IPS-18a (cell line): Measurements from ENCODE around the gene FMN2.
"Not testable (repeated sequence)": the region's sequence is repeated elsewhere in the genome, so short reads cannot be mapped to it uniquely, and the experiment has no call there.

Source experiments
- H3K27ac ChIP-seq: one replicate; pipeline ENCODE4 v1.5.1; 2013; ENCODE audit warnings: low read length
- H3K27me3 ChIP-seq: one replicate; pipeline ENCODE4 v1.6.1; 2013; ENCODE audit warnings: mild to moderate bottlenecking, low read length; ENCODE audit not compliant: control insufficient read depth, insufficient read depth
- H3K36me3 ChIP-seq: one replicate; pipeline ENCODE4 v1.6.1; 2013; ENCODE audit warnings: low read depth, low read length; ENCODE audit not compliant: control insufficient read depth
- H3K4me1 ChIP-seq: one replicate; pipeline ENCODE4 v1.6.1; 2013; ENCODE audit warnings: low read depth, low read length; ENCODE audit not compliant: control insufficient read depth
- H3K4me3 ChIP-seq: one replicate; pipeline ENCODE4 v1.5.1; 2013; ENCODE audit warnings: low read length
- H3K9ac ChIP-seq: one replicate; pipeline ENCODE4 v1.6.1; 2013; ENCODE audit warnings: mild to moderate bottlenecking, low read length, moderate library complexity
- H3K9me3 ChIP-seq: one replicate; pipeline ENCODE4 v1.6.1; 2013; ENCODE audit warnings: low read depth, low read length; ENCODE audit not compliant: control insufficient read depth

Gene FMN2

DNA sequence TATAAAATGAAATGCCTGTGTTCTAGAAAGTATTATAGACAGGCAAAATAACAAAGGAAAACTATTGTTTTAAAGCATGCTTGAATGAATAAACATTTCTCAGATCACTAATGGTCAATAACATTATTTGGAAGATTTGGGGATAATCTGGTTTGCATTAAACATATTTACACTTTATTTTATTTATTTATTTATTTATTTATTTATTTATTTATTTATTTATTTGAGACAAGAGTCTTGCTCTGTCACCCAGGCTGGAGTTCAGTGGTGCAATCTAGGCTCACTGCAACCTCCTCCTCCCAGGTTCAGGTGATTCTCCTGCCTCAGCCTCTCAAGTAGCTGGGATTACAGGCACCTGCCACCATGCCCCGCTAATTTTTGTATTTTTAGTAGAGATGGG, 236.7 kb downstream of the FMN2 start:
- H3K36me3 ChIP-seq, H3K27me3 ChIP-seq, H3K9ac ChIP-seq, H3K27ac ChIP-seq, H3K4me1 ChIP-seq, H3K9me3 ChIP-seq, H3K4me3 ChIP-seq: not testable (repeated sequence)

DNA sequence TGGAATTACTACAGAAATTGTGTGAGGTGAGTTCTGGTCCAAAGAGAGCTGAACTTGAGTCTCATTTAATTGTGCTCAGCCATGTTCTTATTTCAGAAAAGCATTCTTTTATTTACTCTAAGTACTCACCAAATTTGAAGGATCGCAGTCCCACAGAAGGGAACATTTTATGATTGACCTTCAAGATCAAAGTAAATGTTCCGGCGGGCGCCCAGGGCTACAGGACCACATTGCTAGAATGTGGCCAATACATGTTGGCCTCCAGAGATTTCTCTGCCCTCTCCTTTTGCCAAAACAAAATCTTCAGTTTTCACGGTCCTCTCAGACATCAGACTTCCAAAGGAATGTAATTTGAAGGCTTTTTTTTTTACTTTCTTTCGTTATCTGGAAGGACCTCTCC, 237.8 kb downstream of the FMN2 start:
- H3K4me3 ChIP-seq = no peak overlapping the region
- no peaks in the 10 kb centered on the region for H3K9me3 ChIP-seq
- H3K4me1 ChIP-seq = peaks cover 3% of the 10 kb centered on the region
- H3K27ac ChIP-seq = no peak overlapping the region
- no peaks in the 10 kb centered on the region for H3K27me3 ChIP-seq
- H3K9ac ChIP-seq = no peak overlapping the region
- no peaks in the 10 kb centered on the region for H3K36me3 ChIP-seq

DNA sequence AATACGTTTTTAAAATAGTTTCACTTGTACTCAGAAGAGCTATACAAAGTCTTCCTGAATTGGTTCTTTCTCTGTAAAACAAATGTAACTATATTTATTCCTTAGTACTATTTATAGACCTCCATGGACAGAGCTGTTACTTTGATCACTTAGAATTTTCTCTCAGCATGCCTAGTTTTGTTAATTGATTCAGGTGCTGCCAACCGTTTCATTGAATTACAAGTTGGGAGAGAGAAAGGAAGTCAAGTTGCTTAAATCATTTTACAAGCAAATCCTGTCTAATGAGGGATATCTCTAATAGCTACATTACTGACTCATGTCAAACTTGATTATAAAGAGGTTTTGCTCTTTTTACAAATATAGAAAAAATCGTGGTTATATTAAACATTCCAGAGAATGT, 241.0 kb downstream of the FMN2 start:
- Histone ChIP-seq H3K9me3 (no peaks in the 10 kb centered on the region), H3K4me3 (no peak overlapping the region), H3K27ac (no peak overlapping the region), H3K36me3 (no peaks in the 10 kb centered on the region), H3K4me1 (peaks cover 3% of the 10 kb centered on the region), H3K9ac (no peak overlapping the region), H3K27me3 (no peaks in the 10 kb centered on the region)

DNA sequence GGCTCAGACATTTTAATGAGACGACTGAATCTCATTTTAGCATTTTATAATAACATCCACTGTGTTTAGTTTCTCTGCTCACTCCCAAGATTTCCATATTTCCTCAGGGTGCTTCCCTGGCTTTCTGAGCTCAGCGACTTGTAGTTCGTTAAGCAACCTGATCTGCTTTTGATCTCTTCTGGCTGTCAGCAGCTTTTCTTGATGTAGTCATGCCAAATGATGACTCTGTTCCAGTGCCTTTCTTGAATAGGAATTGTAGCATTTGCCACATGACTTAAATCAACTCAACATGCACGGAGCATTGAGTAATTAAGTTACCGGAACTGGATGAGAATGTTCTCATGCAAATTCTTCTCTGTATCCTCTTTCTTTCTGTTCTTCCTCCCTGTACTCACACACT, 246.1 kb downstream of the FMN2 start:
- H3K4me1 ChIP-seq = peaks cover 2% of the 10 kb centered on the region
- H3K27ac ChIP-seq = no peak overlapping the region
- no peaks in the 10 kb centered on the region for H3K9me3 ChIP-seq
- no peak overlapping the region for H3K4me3 ChIP-seq
- no peaks in the 10 kb centered on the region for H3K36me3 ChIP-seq
- H3K9ac ChIP-seq = no peak overlapping the region
- H3K27me3 ChIP-seq = no peaks in the 10 kb centered on the region

DNA sequence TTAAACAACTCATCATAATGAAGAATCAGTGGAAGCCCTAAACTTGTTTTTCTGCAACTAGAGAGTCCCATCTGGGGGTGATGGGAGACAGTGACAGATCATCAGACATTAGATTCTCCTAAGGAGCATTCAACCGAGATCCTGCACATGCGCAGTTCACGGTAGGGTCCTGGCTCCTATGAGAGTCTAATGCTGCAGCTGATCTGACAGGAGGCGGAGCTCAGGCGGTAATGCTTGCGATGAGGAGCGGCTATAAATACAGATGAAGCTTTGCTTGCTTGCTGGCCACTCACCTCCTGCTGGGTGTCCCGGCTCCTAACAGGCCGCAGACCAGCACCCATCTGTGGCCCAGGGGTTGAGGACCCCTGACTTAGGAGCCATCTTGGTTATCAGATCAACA, 247.2 kb downstream of the FMN2 start:
- Histone ChIP-seq H3K4me1 (no peaks in the 10 kb centered on the region), H3K27me3 (no peaks in the 10 kb centered on the region), H3K4me3 (no peak overlapping the region), H3K9ac (no peak overlapping the region), H3K36me3 (no peaks in the 10 kb centered on the region), H3K27ac (no peak overlapping the region), H3K9me3 (no peaks in the 10 kb centered on the region)

DNA sequence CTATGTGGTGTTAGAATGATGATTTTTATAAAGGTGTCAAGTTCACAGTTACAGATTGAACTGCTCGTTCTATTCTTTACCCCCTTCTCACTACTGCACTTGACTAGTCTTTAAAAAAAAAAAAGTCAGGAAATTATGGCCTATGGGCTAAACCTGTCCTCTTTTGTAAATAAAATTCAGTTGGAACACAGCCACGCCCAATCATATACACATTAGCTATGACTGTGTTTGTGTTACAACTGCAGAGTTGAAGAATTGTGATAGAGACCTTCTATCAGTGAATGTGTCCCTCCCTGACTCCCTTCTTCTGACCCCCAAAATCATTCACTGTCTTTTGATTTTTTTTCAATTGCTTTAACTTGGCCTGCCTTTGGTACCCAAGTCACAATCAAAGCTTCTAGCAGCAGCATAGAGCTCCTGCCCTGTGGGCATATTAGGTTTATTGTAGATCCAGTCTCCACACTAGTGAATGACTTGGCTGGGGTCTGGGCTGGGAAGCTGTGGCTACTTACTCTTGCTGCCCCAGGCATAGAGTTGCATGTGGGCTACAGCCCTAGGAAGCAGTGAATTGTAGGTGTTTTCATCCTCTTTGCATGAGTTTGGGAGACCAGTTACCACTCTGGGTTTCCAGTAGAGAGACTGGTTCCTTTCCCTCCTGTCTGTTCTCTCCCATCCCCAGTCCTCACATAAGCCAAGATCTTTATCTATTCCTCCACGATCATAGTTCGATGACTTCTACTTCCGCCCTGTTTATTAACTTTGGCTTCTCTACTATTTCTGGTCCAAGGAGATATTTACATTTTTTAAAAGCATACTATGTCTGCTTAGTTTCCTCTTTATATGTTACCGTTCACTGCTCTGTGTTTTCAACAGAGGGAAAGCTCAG, 249.9 kb downstream of the FMN2 start:
- H3K9me3 ChIP-seq = no peaks in the 10 kb centered on the region
- no peaks in the 10 kb centered on the region for H3K36me3 ChIP-seq
- H3K27me3 ChIP-seq = no peaks in the 10 kb centered on the region
- no peaks in the 10 kb centered on the region for H3K4me1 ChIP-seq
- H3K4me3 ChIP-seq = no peak overlapping the region
- H3K9ac ChIP-seq = no peak overlapping the region
- no peak overlapping the region for H3K27ac ChIP-seq

DNA sequence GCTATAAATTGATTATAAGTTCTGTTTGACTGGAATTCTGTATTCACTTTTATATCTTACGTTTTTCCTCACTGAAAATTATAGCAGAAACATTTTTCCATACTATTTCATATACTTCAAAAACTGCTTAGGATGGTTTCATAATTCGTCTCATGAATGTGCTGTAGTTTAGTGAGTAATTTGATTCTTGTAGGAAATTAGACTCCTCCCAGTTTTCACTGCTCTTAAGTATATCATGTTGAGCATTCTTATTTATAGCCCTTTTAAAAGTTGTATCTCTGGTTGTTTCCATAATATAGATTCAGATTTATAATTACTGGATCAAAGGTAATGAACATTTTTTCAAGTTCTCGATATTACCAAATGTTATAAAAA, 250.6 kb downstream of the FMN2 start:
- H3K9ac ChIP-seq = no peak overlapping the region
- H3K36me3 ChIP-seq = no peaks in the 10 kb centered on the region
- no peaks in the 10 kb centered on the region for H3K4me1 ChIP-seq
- no peaks in the 10 kb centered on the region for H3K9me3 ChIP-seq
- H3K4me3 ChIP-seq = no peak overlapping the region
- no peak overlapping the region for H3K27ac ChIP-seq
- H3K27me3 ChIP-seq = no peaks in the 10 kb centered on the region

DNA sequence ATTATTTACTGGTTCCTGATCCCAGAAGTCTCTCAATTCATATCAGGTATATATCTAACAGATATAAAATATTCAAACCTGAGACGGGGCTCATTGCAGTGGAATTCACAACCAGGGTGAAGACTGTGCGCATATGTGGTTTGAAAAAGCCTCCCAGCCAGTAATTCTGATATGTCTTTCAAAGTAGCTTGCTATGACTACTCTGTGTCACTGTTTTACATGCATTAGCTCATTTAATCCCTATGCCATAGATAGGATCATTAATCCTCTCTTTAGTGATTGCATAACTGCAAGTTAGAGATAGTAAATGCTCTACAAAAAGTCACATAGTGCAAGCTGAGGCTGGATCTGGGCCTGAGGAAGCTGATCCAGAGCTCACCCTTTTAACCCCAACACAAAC, 251.4 kb downstream of the FMN2 start:
- Histone ChIP-seq H3K27me3 (no peaks in the 10 kb centered on the region), H3K4me1 (no peaks in the 10 kb centered on the region), H3K27ac (no peak overlapping the region), H3K9ac (no peak overlapping the region), H3K36me3 (no peaks in the 10 kb centered on the region), H3K9me3 (no peaks in the 10 kb centered on the region), H3K4me3 (no peak overlapping the region)

DNA sequence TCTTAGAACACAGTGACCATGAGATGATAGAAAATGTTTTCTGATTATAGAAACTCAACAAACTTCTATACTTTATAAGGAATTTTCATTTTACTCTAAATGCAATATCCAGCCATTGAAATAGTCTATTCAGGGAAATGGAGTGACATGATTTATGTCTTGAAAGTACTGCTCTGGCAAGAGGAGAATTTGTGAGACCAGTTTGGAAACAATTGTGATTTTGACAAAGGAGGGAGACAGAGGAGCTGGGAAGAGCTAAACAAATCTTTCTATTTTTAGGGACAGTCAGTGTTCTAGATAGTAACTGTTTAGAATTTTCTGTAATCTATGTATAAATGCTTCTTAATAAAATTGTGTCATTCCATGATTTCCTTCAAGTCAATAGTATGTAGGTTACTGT, 252.3 kb downstream of the FMN2 start:
- H3K4me1 ChIP-seq = no peaks in the 10 kb centered on the region
- H3K27ac ChIP-seq = no peak overlapping the region
- no peaks in the 10 kb centered on the region for H3K9me3 ChIP-seq
- H3K36me3 ChIP-seq = no peaks in the 10 kb centered on the region
- H3K9ac ChIP-seq = no peak overlapping the region
- H3K27me3 ChIP-seq = no peaks in the 10 kb centered on the region
- no peak overlapping the region for H3K4me3 ChIP-seq

DNA sequence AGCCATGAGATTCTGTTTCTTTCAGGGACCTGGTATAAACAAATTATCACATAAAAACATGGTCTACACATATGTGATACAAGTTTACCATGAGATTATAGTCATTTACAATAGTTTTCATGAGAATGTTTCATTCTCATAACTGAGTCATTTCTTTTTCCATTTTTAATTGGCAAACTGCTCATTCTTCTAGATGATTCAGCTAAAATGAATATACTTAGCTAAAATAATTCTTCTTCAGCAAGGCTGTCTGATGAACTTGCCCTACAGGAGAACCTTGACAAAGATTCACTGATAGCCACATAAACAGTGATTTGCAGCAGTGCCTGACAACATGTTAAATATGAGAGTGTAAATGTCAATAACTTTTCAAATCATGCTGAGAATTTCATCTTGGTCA, 253.2 kb downstream of the FMN2 start:
- Histone ChIP-seq H3K9ac (no peak overlapping the region), H3K4me1 (no peaks in the 10 kb centered on the region), H3K27me3 (no peaks in the 10 kb centered on the region), H3K4me3 (no peak overlapping the region), H3K9me3 (no peaks in the 10 kb centered on the region), H3K27ac (no peak overlapping the region), H3K36me3 (no peaks in the 10 kb centered on the region)

DNA sequence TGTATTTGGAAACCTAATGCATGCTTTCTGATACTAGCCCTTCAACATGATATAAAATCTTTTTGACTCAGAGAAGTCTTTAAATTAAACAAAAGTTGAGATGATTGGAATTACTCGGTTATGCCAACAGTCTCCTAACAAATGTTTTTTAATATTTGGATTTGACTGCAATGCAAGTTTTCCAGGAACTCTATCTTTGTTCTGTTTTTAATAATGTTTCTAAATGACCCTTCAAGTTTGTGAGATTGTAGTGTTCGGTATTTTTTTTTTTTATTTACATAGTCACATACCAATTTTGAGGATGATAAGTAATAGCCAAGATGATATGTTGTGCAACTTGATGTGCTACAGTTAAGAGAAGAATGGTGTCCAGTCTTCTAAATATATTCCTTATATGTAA, 258.0 kb downstream of the FMN2 start:
- no peaks in the 10 kb centered on the region for H3K36me3 ChIP-seq
- no peaks in the 10 kb centered on the region for H3K9me3 ChIP-seq

DNA sequence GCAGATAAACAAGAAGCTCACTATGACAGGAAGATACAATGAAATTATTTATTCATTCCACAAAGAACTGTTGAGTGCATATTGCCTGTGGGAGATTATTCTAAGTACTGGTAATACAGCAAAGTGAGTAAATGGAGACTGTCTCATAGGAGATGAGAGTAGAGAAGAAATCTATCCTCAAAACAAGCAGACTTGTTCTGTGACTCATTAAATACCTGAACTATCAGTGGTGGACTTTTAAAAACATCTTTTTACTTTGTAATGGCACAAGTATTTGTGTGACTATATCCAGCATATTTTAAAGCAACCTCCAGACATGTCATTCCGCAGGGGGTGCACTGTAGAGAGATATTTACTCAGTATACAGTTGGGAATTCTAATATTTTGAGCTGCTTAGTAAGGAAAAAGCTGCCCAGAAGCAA, 259.2 kb downstream of the FMN2 start:
- H3K4me1 ChIP-seq = no peaks in the 10 kb centered on the region
- no peak overlapping the region for H3K4me3 ChIP-seq
- H3K9ac ChIP-seq = no peak overlapping the region
- no peak overlapping the region for H3K27ac ChIP-seq
- H3K36me3 ChIP-seq = no peaks in the 10 kb centered on the region
- H3K9me3 ChIP-seq = no peaks in the 10 kb centered on the region
- no peaks in the 10 kb centered on the region for H3K27me3 ChIP-seq

More for the DNA sequence above, 258.0 kb downstream of the FMN2 start:
- Histone ChIP-seq H3K27me3 (no peaks in the 10 kb centered on the region), H3K27ac (no peak overlapping the region), H3K4me1 (no peaks in the 10 kb centered on the region), H3K4me3 (no peak overlapping the region), H3K9ac (no peak overlapping the region)
